Stimulated activated CD8-positive, alpha-beta memory T cell treated with anti-CD3 and anti-CD28 coated beads, Interleukin-7, amount 100 ng/mL, for 24 hours (primary cell): ENCODE measurements around the gene TMEM127.
A peak's percentile ranks its signal among the peaks of the same experiment; 100 is the strongest.
"Not testable (repeated sequence)": the region's sequence is repeated elsewhere in the genome, so short reads cannot be mapped to it uniquely, and the experiment has no call there.

Experiments
- DNase-seq: peaks from one replicate; pipeline ENCODE4 v3.0.0-alpha.2; 2020; ENCODE audit warnings: low read depth

TMEM127 gene, protein sequence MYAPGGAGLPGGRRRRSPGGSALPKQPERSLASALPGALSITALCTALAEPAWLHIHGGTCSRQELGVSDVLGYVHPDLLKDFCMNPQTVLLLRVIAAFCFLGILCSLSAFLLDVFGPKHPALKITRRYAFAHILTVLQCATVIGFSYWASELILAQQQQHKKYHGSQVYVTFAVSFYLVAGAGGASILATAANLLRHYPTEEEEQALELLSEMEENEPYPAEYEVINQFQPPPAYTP

DNA sequence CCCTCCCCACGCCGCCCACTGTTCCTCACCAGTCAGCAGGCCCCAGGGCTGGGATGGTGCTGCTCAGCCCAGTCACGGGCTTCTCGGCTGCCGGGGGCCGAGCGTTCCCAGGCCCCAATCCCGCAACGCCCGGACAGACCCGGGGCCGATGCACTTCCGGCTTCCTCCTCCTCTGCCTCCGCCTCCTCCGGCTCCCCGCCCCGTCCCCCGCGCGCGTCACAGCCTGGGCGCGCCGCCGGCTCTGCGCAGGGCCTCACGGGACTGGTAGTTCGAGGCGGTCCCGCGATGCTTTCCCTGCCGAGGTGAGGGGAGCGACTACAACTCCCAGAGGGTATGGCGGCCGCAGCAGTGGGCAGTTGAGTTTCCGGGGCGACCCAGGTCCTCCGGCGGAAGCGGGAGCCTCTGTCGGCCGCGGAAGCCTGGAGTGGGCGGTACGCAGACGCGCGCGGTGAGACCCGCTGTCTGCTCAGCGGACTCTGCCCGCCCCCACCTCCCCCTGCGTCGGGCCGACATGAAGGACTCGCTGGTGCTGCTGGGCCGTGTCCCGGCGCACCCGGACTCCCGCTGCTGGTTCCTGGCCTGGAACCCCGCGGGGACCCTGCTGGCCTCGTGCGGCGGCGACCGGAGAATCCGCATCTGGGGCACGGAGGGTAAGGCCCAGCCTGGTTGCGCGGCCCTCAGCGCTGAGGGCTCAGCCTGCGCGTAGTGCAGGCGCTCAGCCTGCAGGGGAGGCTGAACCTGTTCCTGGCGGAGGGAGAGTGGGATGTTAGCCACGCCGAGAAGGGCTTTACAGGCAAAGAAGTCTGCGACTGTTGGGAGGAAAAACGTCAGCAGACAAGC, at the start of gene TMEM127, which contains the start of gene CIAO1:
Gene TMEM127, minus strand, starts transcription at position 158 of the 840 bp plus-strand sequence. CDS start 616 bp downstream, outside the sequence.
Gene CIAO1, plus strand, starts transcription at position 386 of the 840 bp plus-strand sequence. Its CDS starts 126 bp downstream, at position 512.
- DNase-seq = peak; percentile 94

GRCh38 chr2:96315005-96315399, 49.2 kb upstream of the TMEM127 start:
- DNase-seq = no peak

DNA sequence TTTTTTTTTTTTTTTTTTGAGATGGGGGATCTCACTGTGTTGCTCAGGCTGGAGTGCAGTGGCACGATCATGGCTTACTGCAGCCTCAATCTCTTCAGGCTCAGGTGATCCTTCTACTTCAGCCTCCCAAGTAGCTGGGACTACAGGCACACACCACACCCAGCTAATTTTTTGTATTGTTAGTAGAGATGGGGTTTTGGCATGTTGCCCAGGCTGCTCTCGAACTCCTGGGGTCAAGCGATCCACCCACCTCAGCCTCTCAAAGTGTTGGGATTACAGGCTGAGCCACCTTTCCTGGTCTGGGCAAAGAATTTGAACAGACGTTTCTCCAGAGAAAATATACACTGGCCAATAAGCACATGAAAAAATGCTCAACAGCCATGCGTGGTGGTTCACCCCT, 42.5 kb upstream of the TMEM127 start:
- no peak for DNase-seq

DNA sequence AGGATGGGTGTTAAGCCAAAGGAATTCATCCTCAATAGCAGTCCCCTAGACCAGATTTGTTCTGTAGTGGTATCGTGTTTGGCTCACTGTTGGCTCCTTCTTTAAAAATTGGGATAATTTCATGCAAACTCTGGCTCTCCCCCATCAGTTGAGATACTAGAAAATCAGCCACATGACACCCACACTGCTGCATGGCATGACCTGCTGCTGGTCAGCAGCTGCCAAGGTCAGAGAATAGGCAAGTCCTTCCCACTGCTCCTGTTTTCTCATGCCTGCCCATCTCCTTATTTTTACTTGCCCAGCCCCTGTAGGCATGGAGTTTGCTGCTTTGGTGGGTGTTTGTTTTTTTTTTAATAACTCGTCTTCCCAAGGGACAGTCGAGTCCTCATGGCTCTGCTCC, 40.6 kb upstream of the TMEM127 start:
- no peak for DNase-seq

DNA sequence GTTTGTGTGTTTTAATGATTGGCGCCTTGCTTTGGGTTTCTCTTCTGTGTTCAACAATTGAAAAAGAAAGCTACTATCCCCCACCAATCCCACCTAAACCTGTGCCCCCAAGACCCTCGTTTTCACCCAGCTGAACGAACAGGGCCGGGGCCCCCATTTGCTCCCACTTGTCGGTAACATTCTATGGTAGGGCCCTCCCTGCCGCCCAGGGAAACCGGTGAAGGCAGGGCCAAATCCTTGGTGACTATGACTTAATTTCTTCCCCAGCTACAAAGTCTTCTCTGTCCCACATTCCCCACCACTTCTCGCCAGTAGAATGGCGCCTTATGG, 40.1 kb upstream of the TMEM127 start:
- no peak for DNase-seq

DNA sequence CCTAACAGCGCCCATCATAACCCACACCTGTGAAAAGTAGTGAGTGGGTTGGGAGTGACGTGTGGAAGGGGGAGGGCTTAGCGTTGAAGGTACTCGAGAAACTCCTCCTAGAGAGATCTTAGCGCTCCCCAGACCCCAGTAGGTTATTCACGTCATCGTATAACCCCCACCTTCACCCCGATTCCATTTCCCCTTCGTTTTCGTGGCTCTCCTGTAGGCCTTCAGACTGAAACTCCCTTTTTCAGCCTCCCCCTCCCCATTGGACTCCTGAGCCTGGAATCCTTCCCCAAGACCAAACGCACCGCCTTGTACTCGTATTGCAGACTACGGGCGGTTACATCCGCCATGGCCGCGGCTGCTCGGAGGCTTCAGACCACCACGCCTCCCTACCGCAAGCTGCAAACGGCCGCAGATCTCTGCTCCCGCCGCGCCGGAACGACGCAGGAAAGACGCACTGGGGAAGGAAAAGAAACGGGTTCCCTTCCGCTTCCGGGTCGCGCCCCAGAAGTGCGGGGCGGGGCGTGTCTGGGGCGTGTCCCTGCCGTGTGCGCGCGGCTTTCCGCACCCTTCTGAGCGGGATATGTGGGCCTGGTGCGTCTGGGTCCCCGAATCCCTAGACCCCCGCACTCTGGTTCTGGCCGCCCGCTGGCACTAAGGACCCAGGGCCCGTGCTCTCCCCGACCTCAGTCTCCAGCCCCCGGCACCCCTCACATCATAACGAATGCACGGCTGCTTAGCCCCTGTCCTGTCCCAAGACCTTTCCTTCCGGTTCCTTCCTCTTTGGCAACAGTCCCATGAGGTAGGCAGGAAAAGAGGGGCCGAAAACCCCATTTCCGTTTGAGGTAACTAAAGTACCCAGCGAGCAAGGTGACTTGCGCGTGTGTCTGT, 39.5 kb upstream of the TMEM127 start, which contains the start of gene SNRNP200:
Gene SNRNP200, minus strand, starts transcription at position 456 of the 888 bp plus-strand sequence. Its CDS starts 109 bp downstream, at position 347.
- DNase-seq = peak; percentile 85

- DNase-seq = no peak
Measured at GRCh38 chr2:96304606-96305005, 38.8 kb upstream of the TMEM127 start.

DNA sequence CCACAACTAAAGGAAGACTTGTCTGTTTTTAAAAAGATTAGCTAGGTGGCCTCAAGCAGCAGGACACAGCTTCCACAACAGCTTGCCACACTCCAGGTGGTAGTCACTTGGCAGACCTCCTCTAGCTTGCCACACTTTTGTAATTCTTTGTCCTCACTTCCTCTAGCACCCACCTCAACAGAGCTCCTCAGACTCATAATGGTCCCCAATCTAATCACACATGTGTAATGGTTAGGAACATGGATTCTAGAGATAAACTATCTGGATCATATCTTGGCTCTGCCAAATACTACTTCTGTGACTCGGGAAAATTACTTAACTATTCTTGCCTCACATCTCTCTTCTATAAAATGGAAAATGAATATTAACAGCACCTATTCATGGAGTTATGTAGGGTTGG, 36.1 kb upstream of the TMEM127 start:
- DNase-seq = no peak

DNA sequence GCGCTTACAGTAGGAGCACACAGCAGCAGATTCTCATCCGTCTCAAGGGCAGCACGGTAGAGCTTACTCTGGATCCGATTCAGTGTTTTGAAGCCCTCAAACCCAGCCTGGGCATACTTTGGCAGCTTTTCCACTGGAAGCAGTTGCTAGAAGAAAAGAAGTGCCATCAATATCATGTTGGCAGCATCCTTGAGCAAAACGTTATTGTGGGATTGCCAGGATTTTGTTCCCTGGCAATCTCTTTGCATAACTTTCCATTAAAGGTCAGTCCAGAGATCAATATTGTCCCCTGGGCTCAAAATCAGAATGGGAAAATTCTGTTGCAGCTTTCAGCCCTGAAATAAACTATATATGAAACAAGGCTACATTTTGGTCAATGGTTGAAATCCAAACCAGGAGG, 31.1 kb upstream of the TMEM127 start:
- DNase-seq = no peak

DNA sequence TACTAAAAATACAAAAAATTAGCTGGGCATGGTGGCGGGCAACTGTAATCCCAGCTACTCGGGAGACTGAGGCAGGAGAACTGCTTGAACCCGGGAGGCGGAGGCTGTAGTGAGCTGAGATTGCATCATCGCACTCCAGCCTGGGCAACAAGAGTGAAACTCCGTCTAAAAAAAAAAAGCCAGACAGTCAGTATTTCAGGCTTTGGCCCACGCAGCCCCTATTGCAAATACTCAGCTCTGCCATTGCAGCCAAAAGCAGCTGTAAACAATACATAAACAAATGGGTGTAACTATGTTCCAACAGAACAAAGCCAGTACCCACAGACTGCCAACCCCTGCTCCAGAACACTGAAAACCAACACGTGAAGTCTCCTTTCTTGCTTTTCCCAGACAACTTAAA, 28.5 kb upstream of the TMEM127 start:
- DNase-seq = not testable (repeated sequence)

- DNase-seq = no peak
Measured at GRCh38 chr2:96291751-96292150, 26.0 kb upstream of the TMEM127 start.

DNA sequence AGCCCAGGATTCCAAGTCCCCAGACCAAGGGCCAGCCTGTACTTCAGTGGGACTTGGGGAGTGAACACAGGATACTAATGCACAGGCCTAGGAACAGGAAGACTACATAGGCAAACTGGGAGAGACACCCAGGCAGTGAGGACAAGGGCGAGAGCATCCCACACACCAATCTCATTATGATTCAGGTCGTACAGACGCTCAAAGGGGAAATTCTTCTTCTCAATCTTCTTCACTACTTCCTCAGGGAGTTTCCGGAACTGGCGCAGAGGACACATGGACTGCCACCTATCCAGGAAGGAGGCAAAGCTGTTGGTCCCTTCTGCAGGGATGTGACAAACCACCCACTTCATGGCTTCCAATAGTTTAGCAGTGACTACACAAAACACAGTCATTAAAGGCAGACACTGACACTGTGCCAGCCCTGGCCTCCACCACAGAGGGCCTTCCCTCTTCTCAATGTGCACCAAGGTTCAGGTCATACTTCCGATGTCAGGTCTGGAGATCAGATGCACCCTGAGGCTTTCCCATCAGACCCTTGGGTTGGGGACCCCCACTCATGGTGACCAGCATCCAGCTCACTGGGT, 21.6 kb upstream of the TMEM127 start:
- no peak for DNase-seq

DNA sequence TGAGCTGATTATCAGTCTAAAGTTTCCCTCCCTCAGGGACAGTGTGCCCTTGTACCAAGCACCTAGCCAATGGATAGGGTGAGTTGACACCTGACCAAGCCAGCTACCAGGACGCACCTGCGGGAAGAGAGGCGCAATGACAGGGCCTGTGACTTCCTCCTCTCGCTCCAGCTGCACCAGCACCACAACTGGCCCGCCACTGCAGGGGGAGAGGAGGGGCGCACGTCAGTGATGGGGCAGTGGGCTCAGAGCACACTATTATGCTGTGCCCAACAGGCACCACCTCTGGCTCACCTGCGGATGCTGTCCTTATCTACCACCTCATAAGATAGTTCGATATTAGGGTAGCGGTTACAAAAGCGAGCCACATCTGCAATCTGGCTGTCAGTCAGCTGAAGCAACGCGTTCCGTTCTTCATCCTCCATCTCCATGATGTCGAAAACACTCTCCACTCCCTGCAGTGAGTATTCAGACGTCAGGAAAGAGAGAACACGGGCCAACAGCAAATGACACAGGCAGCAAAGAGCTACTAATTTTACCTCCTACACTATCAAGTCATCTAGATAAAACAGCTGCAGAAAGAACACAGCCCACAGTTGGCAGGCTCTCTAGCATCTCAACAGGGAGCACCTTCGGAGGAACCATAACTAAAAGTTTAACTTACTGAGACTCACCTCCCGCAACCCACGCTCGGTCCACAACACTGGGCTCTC, 11.1 kb upstream of the TMEM127 start:
- no peak for DNase-seq

DNA sequence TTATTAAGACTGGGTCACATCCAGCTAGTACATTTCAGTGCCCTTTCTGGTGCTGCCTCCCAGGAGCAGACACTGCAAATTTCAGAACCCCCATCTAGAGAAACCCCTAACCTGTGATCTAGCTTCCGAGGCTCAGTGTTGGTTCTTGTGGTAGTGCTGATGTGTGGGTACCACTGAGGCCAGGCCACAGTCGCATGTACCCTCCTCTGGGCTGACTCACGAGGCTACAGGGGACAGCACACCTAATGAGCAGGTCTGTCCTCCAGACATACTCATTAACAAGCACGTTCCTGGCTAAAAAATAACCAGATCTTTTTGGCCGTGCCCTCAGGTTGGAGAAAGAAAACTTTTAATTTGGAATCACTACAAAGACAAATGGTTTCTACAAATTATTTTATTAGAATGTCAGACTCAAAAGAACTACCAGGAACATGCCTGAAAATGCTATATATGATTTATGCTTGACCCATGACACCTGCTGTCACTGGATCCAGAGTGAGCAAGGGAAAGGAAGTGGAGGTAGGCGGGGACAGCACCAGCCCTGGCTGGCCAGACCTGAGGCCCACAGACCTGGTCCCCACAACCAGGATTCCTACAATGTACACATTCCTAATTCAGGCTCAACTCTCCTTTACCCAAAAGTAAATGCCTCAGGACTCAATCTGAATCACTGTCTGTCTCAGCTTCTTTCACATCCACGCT, 8.7 kb upstream of the TMEM127 start:
- DNase-seq = no peak

DNA sequence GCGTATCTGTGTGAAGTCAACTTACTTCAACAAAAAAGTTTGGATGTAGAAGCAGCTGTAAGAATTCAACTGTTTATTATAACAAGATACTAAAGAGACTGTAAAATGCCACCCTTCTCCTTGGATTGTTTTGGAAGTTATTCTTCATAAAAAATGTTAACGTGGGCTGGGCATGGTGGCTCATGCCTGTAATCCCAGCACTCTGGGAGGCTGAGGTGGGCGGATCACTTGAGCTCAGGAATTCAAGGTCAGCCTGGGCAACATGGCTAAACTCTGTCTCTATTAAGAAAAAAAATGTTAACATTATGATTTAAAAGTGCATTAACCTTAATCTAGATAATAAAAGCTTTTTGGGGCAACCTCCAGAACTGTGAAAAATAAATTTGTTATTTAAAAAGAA, 8.0 kb upstream of the TMEM127 start:
- DNase-seq = no peak

GRCh38 chr2:96271995-96272394, 6.2 kb upstream of the TMEM127 start:
- no peak for DNase-seq

GRCh38 chr2:96267159-96267971, 1.6 kb upstream of the TMEM127 start:
- no peak for DNase-seq

DNA sequence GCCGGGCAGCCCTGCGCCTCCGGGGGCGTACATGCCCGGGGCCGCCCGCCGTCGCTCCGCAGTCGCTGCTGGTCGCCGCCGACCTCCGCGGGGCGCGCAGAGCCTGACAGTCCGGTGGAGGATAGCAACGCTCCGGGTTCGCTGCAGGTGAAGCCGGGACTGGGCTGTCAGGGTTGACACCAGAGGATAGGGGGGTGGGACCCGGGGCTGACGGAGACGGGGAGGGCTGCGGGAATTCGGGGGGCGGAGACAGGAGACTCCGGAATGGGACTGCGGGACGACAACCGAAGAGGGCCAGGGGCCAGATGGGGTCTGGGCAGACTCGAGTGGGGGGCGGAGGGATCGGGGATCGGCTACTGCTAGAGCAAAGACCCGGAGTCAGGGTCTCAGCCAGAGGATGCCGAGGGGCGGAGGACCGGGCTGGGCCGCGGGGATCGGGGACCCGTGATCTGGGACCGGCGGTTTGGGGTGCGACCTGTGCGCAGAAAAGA, 403 bp downstream of the TMEM127 start:
- DNase-seq = no peak

DNA sequence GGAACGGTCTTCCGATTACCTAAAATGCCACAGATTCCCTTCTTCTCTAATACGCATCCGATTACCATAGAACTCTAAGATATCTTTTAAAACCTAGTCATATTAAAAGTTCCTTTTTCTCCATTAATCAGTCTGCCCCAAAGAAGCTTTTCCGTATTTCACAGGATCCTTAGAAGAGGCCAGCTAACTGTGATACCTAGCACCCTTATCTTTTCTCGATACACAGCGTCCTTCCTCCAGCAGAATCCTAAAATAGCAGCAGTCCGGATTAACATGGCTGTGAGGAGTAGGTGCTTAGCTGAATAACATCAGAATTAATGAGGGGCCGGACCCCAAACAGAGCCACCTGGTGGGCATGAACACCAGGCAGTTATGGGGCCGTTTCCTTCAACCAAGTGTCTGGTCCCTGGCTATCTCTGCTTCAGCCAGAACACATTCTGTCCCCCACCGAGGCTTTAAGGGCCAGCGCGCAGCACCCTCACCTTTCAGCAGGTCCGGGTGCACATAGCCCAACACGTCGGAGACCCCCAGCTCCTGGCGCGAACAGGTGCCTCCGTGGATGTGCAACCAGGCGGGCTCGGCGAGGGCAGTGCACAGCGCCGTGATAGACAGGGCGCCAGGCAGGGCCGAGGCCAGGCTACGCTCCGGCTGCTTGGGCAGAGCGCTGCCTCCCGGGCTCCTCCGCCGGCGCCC, 995 bp downstream of the TMEM127 start:
- DNase-seq = no peak
